Osteoblast (primary cell): ENCODE measurements around the gene SORCS2. TPM values are rescaled to one million over a fixed set of nuclear protein-coding genes. Genes with fewer than 3 reads are reported as not detected.

Source experiments
- DNase-seq: peaks from one replicate; pipeline ENCODE4 v3.0.0; 2011; ENCODE audit warnings: low spot score, mixed read lengths; ENCODE audit not compliant: insufficient read length; ENCODE audit errors: missing footprints
- H2AFZ ChIP-seq: 2 replicates; pipeline ENCODE4 v1.6.0; 2011; ENCODE audit warnings: mild to moderate bottlenecking, low read length
- H3K27ac ChIP-seq: 2 replicates; pipeline ENCODE4 v1.5.1; 2011; ENCODE audit warnings: mild to moderate bottlenecking, low read depth, low read length, moderate library complexity
- H3K27me3 ChIP-seq: 2 replicates; pipeline ENCODE4 v1.6.0; 2012; ENCODE audit warnings: mild to moderate bottlenecking, control low read depth, inconsistent platforms, low read length, moderate library complexity; ENCODE audit not compliant: insufficient read depth
- H3K36me3 ChIP-seq: 2 replicates; pipeline ENCODE4 v1.5.1; 2011; ENCODE audit warnings: mild to moderate bottlenecking, low read length, control low read depth, moderate library complexity; ENCODE audit not compliant: insufficient read depth
- H3K4me1 ChIP-seq: 2 replicates; pipeline ENCODE4 v1.5.1; 2011; ENCODE audit warnings: mild to moderate bottlenecking, low read length, control low read depth, moderate library complexity; ENCODE audit not compliant: insufficient read depth
- H3K4me2 ChIP-seq: 2 replicates; pipeline ENCODE4 v1.6.0; 2011; ENCODE audit warnings: mild to moderate bottlenecking, low read length; ENCODE audit not compliant: insufficient read depth
- H3K4me3 ChIP-seq: fragments of 200-600 bp; sonication (generic); 3 replicates; pipeline ENCODE4 v1.5.1; 2012; ENCODE audit warnings: mild to moderate bottlenecking, low read length, inconsistent platforms; ENCODE audit not compliant: insufficient read depth
- H3K79me2 ChIP-seq: 2 replicates; pipeline ENCODE4 v1.6.0; 2012; ENCODE audit warnings: mild to moderate bottlenecking, low read length, control low read depth, inconsistent platforms; ENCODE audit not compliant: insufficient read depth
- H3K9me3 ChIP-seq: 2 replicates; pipeline ENCODE4 v1.5.1; 2011; ENCODE audit warnings: low read depth, low read length, control low read depth
- H4K20me1 ChIP-seq: 2 replicates; pipeline ENCODE4 v1.6.0; 2012; ENCODE audit warnings: mild to moderate bottlenecking, low read length, control low read depth; ENCODE audit not compliant: insufficient read depth
- CTCF ChIP-seq: IDR thresholded peaks from 2 replicates; pipeline ENCODE4 v1.5.1; 2011; ENCODE audit warnings: mild to moderate bottlenecking, low read depth, low read length, moderate library complexity; ENCODE audit errors: extremely low read depth
- total RNA-seq: library from RNA; depleted of rRNA; stranded (reverse); fragments of >200 nt; gene quantifications from 2 replicates; pipeline ENCODE4 v1.2.3, GENCODE V29; 2012

Gene SORCS2
- total RNA-seq, 1 donor = 9.0 TPM

GRCh38 chr4:7754565-7755262 is 562.4 kb downstream of the SORCS2 start:
- H3K4me1 ChIP-seq = peaks cover 16% of the 10 kb centered on the region
- H3K27ac ChIP-seq = no peak overlapping the region
- H4K20me1 ChIP-seq = peaks cover 49% of the 10 kb centered on the region
- peaks cover 31% of the 10 kb centered on the region for H3K36me3 ChIP-seq
- H3K4me3 ChIP-seq = no peak overlapping the region
- H3K27me3 ChIP-seq = no peaks in the 10 kb centered on the region
- peaks cover 9% of the 10 kb centered on the region for H3K79me2 ChIP-seq
- no peak for TF ChIP-seq CTCF
- H2AFZ ChIP-seq = no peak overlapping the region
- H3K9me3 ChIP-seq = no peaks in the 10 kb centered on the region
- DNase-seq = no peak
- no peak overlapping the region for H3K4me2 ChIP-seq

GRCh38 chr4:7755561-7755960 is 563.2 kb downstream of the SORCS2 start:
- Histone ChIP-seq H3K27me3 (no peaks in the 10 kb centered on the region), H4K20me1 (peaks cover 52% of the 10 kb centered on the region), H3K4me3 (no peak overlapping the region), H3K9me3 (no peaks in the 10 kb centered on the region), H3K4me1 (peaks cover 8% of the 10 kb centered on the region), H3K79me2 (peaks cover 16% of the 10 kb centered on the region), H2AFZ (no peak overlapping the region), H3K4me2 (no peak overlapping the region), H3K36me3 (peaks cover 40% of the 10 kb centered on the region), H3K27ac (no peak overlapping the region)
- DNase-seq = no peak
- no peak for TF ChIP-seq CTCF

- H3K27me3 ChIP-seq = no peaks in the 10 kb centered on the region
- no peak for TF ChIP-seq CTCF
- H3K79me2 ChIP-seq = peaks cover 18% of the 10 kb centered on the region
- no peak overlapping the region for H3K4me3 ChIP-seq
- no peak overlapping the region for H2AFZ ChIP-seq
- DNase-seq = no peak
- H4K20me1 ChIP-seq = peaks cover 51% of the 10 kb centered on the region
- H3K4me2 ChIP-seq = no peak overlapping the region
- H3K27ac ChIP-seq = no peak overlapping the region
- H3K9me3 ChIP-seq = no peaks in the 10 kb centered on the region
- H3K4me1 ChIP-seq = peaks cover 2% of the 10 kb centered on the region
- H3K36me3 ChIP-seq = peaks cover 45% of the 10 kb centered on the region
Measured at GRCh38 chr4:7756071-7756470, 563.7 kb downstream of the SORCS2 start.

DNA sequence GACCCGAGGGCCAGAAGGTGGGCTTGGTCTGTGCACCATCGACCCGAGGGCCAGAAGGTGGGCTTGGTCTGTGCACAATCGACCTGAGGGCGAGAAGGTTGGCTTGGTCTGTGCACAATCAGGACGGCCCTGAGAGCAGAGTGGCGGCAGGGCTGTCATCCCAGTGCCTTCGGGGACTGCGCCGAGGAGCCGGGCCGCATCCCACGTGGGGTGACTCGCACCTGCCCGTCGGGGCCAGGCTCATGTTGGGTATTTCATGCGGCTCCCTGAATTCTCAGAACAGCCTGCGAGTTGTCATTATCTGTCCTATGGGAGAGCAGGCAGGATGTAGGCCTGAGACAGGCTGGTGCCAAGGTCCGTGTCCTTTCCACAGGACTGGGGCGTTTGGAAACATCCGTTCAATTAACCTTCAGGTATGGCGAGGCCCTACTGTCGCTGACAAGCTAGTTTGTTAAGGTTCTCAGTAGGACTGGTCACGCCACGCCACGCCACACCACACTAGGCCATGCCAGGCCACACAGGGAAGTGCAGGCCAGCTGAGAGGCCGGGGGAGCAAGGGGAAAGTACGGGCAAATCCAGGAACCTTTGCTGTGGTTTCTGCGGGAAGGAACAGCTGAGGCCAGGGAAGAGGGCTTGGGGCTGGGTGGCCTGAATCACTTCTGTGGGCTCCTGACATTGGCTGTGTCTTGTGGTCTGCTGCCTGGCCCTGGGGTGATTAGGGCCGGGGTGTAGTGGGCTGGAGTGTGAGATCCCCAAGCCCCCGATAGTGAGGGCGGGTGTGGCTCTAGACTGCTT is 564.4 kb downstream of the SORCS2 start:
- H3K9me3 ChIP-seq = no peaks in the 10 kb centered on the region
- no peak for DNase-seq
- H3K4me3 ChIP-seq = no peak overlapping the region
- H4K20me1 ChIP-seq = peaks cover 57% of the 10 kb centered on the region
- peaks cover 52% of the 10 kb centered on the region for H3K36me3 ChIP-seq
- H3K27me3 ChIP-seq = no peaks in the 10 kb centered on the region
- H3K27ac ChIP-seq = no peak overlapping the region
- no peak overlapping the region for H2AFZ ChIP-seq
- H3K4me1 ChIP-seq = no peaks in the 10 kb centered on the region
- peaks cover 25% of the 10 kb centered on the region for H3K79me2 ChIP-seq
- H3K4me2 ChIP-seq = no peak overlapping the region
- no peak for TF ChIP-seq CTCF
